Transverse colon (tissue), 4 donors: Measurements from ENCODE around the gene DDX60. TPM values are rescaled to one million over a fixed set of nuclear protein-coding genes. Genes with fewer than 3 reads are reported as not detected.

Experiments
- DNase-seq: peaks from one replicate; pipeline ENCODE4 v3.0.0-alpha.2; 2019
- H3K27ac ChIP-seq, 4 donors: fragments of 200-600 bp; sonication (generic); 2 replicates each; pipeline ENCODE4 v1.5.1; 2016 to 2018; ENCODE audit warnings: inconsistent platforms in 4 of 4
- H3K27me3 ChIP-seq: fragments of 200-600 bp; sonication (generic); 2 replicates; pipeline ENCODE4 v1.5.1; 2017; ENCODE audit warnings: inconsistent platforms
- H3K36me3 ChIP-seq, 4 donors: fragments of 200-600 bp; sonication (generic); 2 replicates each; pipeline ENCODE4 v1.5.1; 2017 to 2019; ENCODE audit warnings: inconsistent platforms in 4 of 4
- H3K4me1 ChIP-seq, 4 donors: fragments of 200-600 bp; sonication (generic); 2 replicates each; pipeline ENCODE4 v1.5.1; 2017 to 2020; ENCODE audit warnings: inconsistent platforms in 4 of 4
- H3K4me3 ChIP-seq, 4 donors: fragments of 200-600 bp; sonication (generic); 1 replicate in 1 of 4; 2 replicates in 3 of 4; pipeline versions ENCODE4 v1.5.1 to v1.6.1; 2017 to 2019; ENCODE audit warnings: inconsistent platforms in 4 of 4
- H3K9me3 ChIP-seq, 2 donors: fragments of 200-600 bp; sonication (generic); 2 replicates each; pipeline ENCODE4 v1.5.1; 2017 to 2019; ENCODE audit warnings: inconsistent platforms in 2 of 2
- EP300 ChIP-seq: sonication (generic); formaldehyde crosslinking; IDR thresholded peaks from one replicate; pipeline ENCODE4 v1.6.1; 2017; ENCODE audit warnings: antibody characterized with exemption, low read depth
- POLR2A ChIP-seq: fragments of 450-650 bp; IDR thresholded peaks from one replicate; pipeline ENCODE4 v1.6.1; 2016; ENCODE audit warnings: antibody characterized with exemption, mild to moderate bottlenecking, moderate library complexity
- POLR2AphosphoS5 ChIP-seq, 3 donors: sonication (generic); formaldehyde crosslinking; IDR thresholded peaks; one replicate each; pipeline ENCODE4 v1.6.1; 2016; ENCODE audit warnings: antibody characterized with exemption in 3 of 3
- WGBS, 2 donors: methylation state at CpG; one replicate each; pipeline ENCODE4 v1.1.5; 2018; ENCODE audit warnings: low coverage in 1 of 2; 5-methylcytosine and 5-hydroxymethylcytosine counted together
- in situ Hi-C, 4 donors: fragments of 200-750 bp; cut with MboI; loops; one replicate each; pipeline versions ENCODE4 v1.15.0 to v1.15.1; 2017; ENCODE audit warnings: low sequenced_read_pairs in 3 of 4, low pct_ligation_motif_present in 1 of 4, low pct_unique_long_range_greater_than_20kb in 1 of 4
- intact Hi-C: fragments of 100-400 bp; cut with DNase I; formaldehyde crosslinking; loops from one replicate; pipeline ENCODE4 v1.15.1; 2023; ENCODE audit warnings: low total_unique reads
- total RNA-seq, 4 donors: library from RNA; depleted of rRNA; stranded (reverse); fragments of >200 nt; gene quantifications; one replicate each; pipeline ENCODE4 v1.1.0, GENCODE V29; 2016
- TF ChIP-seq, protein P1 (sequence below), 5 experiments: fragments of 200-600 bp in 3 of 5; fragments of 450-650 bp in 2 of 5; sonication (generic) in 3 of 5; IDR thresholded peaks; 1 replicate in 2 of 5; 2 replicates in 3 of 5; pipeline ENCODE4 v1.5.1; 2016 to 2017; ENCODE audit warnings: antibody characterized with exemption in 5 of 5, inconsistent platforms in 3 of 5, mild to moderate bottlenecking in 2 of 5, moderate library complexity in 1 of 5

Gene DDX60
- total RNA-seq: 100 to 1,000 TPM in 1 of 4 donors, 10 to 100 TPM in 3; 26.9 to 119 (median 52.5) TPM

GRCh38 chr4:168318266-168318895 is at the start of gene DDX60:
Gene DDX60, minus strand, starts transcription at chr4:168318752. Its CDS starts 7,493 bp downstream, at chr4:168311259.
- DNase-seq: peak; percentile 88
- peak within 1 kb of the TSS; percentile 85 to 97 (median 91) for H3K27ac ChIP-seq
- H3K4me3 ChIP-seq: peak within 1 kb of the TSS; percentile 22 to 89 (median 62)
- no peaks in the 10 kb centered on the region for H3K9me3 ChIP-seq
- no peaks in the 10 kb centered on the region for H3K27me3 ChIP-seq
- in situ Hi-C loops (loop anchor here in 1 of 4 donors (25.0 kb wide), 1 partner anchor 169 kb away; the partner anchor contains the start of genes DDX60L and PALLD), intact Hi-C loops (no loop called here)
- peaks cover 0 to 45% (median 24%) of the 10 kb centered on the region in 4 donors for H3K4me1 ChIP-seq
- no peak for TF ChIP-seq EP300
- TF ChIP-seq POLR2A: peak; percentile 82
- TF ChIP-seq, protein P1, sequence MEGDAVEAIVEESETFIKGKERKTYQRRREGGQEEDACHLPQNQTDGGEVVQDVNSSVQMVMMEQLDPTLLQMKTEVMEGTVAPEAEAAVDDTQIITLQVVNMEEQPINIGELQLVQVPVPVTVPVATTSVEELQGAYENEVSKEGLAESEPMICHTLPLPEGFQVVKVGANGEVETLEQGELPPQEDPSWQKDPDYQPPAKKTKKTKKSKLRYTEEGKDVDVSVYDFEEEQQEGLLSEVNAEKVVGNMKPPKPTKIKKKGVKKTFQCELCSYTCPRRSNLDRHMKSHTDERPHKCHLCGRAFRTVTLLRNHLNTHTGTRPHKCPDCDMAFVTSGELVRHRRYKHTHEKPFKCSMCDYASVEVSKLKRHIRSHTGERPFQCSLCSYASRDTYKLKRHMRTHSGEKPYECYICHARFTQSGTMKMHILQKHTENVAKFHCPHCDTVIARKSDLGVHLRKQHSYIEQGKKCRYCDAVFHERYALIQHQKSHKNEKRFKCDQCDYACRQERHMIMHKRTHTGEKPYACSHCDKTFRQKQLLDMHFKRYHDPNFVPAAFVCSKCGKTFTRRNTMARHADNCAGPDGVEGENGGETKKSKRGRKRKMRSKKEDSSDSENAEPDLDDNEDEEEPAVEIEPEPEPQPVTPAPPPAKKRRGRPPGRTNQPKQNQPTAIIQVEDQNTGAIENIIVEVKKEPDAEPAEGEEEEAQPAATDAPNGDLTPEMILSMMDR (IDR thresholded peaks at IDR 0.05): peak; percentile 39 to 72 (median 46)
- peak; percentile 31 to 94 (median 86) for TF ChIP-seq POLR2AphosphoS5 (IDR thresholded peaks at IDR 0.05)
- no peaks in the 10 kb centered on the region for H3K36me3 ChIP-seq
- WGBS, 2 donors: 1 to 2% methylated on average over 9 to 36 of the region's 38 CpGs

- H3K9me3 ChIP-seq: no peaks in the 10 kb centered on the region
- H3K27ac ChIP-seq: no peak overlapping the region
- no peak for DNase-seq
- intact Hi-C loops: no loop called here
- H3K4me3 ChIP-seq: no peak overlapping the region
- H3K4me1 ChIP-seq: no peaks in the 10 kb centered on the region
- H3K27me3 ChIP-seq: no peaks in the 10 kb centered on the region
- H3K36me3 ChIP-seq: peaks cover 0 to 6% (median under 1%) of the 10 kb centered on the region in 4 donors
- TF ChIP-seq POLR2A (no peak), POLR2AphosphoS5 (IDR thresholded peaks at IDR 0.05) (no peak), EP300 (no peak)
- TF ChIP-seq, protein P1 (IDR thresholded peaks at IDR 0.05): no peak
- 94 to 97% methylated on average over 3 of the region's 3 CpGs for WGBS, 2 donors
- in situ Hi-C loops: no loop called here
These were observed 48.5 kb upstream of the DDX60 start for GRCh38 chr4:168367065-168367464.

DNA sequence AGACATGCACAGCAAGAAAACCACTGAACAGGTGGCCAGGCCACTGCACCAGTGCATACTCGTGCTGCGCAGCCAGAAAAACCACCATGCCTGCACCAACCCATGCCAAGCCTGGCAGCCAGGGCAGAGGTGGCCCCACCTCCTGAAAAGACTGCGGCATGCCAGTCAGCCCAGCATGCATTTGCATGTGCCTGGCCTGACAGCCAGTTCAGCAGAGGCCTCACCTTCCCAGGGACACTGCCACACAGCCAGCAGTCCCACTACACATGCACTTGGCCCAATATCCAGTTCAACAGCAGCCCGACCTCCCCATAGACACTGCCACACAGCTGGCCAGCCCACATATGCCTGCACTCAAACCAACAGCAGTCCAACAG is 43.5 kb upstream of the DDX60 start:
- H3K36me3 ChIP-seq: peaks cover 0 to 27% (median 5%) of the 10 kb centered on the region in 4 donors
- no peak overlapping the region for H3K4me3 ChIP-seq
- WGBS, 2 donors: 88% methylated on average over 4 of the region's 4 CpGs; no CpG with 5 or more reads in 1 of the 2 donors
- TF ChIP-seq POLR2AphosphoS5 (IDR thresholded peaks at IDR 0.05) (no peak), EP300 (no peak), POLR2A (no peak)
- TF ChIP-seq, protein P1 (IDR thresholded peaks at IDR 0.05): no peak
- in situ Hi-C loops (no loop called here), intact Hi-C loops (no loop called here)
- no peak overlapping the region for H3K27ac ChIP-seq
- H3K9me3 ChIP-seq: no peaks in the 10 kb centered on the region
- no peaks in the 10 kb centered on the region for H3K27me3 ChIP-seq
- H3K4me1 ChIP-seq: no peaks in the 10 kb centered on the region
- no peak for DNase-seq

- Histone ChIP-seq H3K36me3 (peaks cover 0 to 32% (median 5%) of the 10 kb centered on the region in 4 donors), H3K4me1 (no peaks in the 10 kb centered on the region), H3K27ac (no peak overlapping the region), H3K27me3 (no peaks in the 10 kb centered on the region), H3K9me3 (no peaks in the 10 kb centered on the region), H3K4me3 (no peak overlapping the region)
- 92 to 100% methylated on average over 1 to 2 of the region's 2 CpGs for WGBS, 2 donors
- TF ChIP-seq EP300: no peak
- TF ChIP-seq, protein P1 (IDR thresholded peaks at IDR 0.05): no peak
- no peak for TF ChIP-seq POLR2AphosphoS5 (IDR thresholded peaks at IDR 0.05)
- no peak for TF ChIP-seq POLR2A
- in situ Hi-C loops: no loop called here
- no peak for DNase-seq
- intact Hi-C loops: no loop called here
These were observed 42.9 kb upstream of the DDX60 start for GRCh38 chr4:168361365-168362024.
